ENCODE results near the gene PRRC2B.

- no peak for TF ChIP-seq EZH2 (IDR thresholded peaks at IDR 0.05; ENCODE audit: insufficient read depth, poor library complexity, severe bottlenecking)
- TF ChIP-seq EZH2phosphoT487 (IDR thresholded peaks at IDR 0.05; ENCODE audit: insufficient read depth, low read depth), result no peak
These were observed 24.5 kb downstream of the PRRC2B start for GRCh38 chr9:131418143-131419025.
